Choroid plexus epithelial cell (primary cell): ENCODE results near the gene ELAVL3.
"Not testable (repeated sequence)": the region's sequence is repeated elsewhere in the genome, so short reads cannot be mapped to it uniquely, and the experiment has no call there.

Source experiments
- DNase-seq: peaks from one replicate; pipeline ENCODE4 v3.0.0-alpha.2; 2010; ENCODE audit warnings: low read depth
- H3K4me3 ChIP-seq: 2 replicates; pipeline ENCODE4 v1.5.1; 2011; ENCODE audit warnings: low read depth, mild to moderate bottlenecking, control low read depth, low read length, moderate library complexity
- TF ChIP-seq, protein P1 (sequence below): conservative IDR thresholded peaks from 2 replicates; pipeline ENCODE4 v1.5.1; 2011; ENCODE audit warnings: low read depth, mild to moderate bottlenecking, control low read depth, inconsistent platforms, low read length, moderate library complexity

Gene ELAVL3

DNA sequence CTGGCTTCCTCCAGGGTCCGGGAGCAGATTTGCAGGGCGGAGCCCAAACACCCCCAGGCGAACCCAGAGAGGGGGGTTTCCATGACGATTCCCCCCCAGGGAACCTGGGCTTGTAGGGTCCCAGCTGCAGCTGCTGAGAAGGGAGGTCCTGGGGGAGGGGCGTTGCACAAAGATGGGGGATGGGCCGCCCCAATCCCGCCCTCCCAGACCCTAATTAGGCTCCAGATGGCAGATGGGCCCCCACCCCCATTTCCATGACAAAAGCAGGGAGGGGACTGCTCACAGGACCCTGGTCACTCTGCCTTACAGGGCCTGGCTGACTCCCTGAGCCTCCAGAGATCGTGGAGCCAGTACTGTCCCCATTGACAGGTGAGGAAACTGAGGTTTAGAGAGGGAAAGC is 15.2 kb downstream of the ELAVL3 start:
- DNase-seq: no peak
- no peak overlapping the region for H3K4me3 ChIP-seq
- TF ChIP-seq, protein P1, sequence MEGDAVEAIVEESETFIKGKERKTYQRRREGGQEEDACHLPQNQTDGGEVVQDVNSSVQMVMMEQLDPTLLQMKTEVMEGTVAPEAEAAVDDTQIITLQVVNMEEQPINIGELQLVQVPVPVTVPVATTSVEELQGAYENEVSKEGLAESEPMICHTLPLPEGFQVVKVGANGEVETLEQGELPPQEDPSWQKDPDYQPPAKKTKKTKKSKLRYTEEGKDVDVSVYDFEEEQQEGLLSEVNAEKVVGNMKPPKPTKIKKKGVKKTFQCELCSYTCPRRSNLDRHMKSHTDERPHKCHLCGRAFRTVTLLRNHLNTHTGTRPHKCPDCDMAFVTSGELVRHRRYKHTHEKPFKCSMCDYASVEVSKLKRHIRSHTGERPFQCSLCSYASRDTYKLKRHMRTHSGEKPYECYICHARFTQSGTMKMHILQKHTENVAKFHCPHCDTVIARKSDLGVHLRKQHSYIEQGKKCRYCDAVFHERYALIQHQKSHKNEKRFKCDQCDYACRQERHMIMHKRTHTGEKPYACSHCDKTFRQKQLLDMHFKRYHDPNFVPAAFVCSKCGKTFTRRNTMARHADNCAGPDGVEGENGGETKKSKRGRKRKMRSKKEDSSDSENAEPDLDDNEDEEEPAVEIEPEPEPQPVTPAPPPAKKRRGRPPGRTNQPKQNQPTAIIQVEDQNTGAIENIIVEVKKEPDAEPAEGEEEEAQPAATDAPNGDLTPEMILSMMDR: no peak

DNA sequence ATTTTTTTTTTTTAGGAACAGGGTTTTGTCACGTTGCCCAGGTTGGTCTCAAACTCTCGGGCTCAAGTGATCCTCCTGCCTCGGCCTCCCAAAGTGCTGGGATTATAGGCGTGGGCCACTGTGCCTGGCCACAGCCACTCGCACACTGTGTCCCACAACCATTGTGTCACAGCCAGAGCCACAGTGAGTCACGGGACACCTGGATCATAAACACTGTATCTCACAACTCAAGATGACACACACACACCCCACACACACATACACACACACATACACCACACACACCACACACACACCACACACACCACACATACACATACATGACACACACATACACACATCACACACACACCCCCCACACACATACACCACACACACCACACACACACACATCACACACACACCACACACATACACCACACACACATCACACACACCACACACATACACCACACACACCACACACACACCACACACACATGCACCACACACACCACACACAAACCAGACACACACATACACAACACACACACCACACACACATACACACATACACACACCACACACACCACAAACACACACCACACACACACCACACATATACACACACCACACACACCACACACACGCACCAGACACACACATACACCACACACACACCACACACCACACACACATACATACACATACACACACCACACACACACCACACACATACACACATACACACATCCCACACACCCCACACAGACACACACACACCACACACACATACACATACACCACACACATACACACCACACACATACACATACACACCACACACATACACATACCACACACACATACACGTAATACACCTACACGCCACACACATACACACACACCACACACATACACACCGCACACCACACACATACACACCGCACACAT is 16.2 kb downstream of the ELAVL3 start:
- TF ChIP-seq, protein P1: no peak
- H3K4me3 ChIP-seq: no peak overlapping the region
- no peak for DNase-seq

DNA sequence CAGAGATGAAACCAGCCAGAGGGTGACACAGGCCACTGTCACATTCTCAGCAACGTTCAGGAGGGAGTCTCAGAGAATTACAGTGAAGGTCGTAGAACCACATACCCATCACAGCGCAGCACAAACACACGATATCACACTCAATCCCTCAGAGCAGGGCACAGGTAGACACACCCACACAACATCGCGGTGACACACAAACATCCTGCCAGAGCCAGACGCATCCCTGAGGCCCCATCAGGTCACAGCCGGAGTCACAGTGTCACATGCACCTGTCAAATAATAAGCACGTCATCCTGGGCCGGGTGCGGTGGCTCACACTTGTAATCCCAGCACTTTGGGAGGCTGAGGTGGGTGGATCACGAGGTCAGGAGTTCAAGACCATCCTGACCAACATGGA is 17.5 kb downstream of the ELAVL3 start:
- DNase-seq: no peak
- TF ChIP-seq, protein P1: no peak
- no peak overlapping the region for H3K4me3 ChIP-seq

DNA sequence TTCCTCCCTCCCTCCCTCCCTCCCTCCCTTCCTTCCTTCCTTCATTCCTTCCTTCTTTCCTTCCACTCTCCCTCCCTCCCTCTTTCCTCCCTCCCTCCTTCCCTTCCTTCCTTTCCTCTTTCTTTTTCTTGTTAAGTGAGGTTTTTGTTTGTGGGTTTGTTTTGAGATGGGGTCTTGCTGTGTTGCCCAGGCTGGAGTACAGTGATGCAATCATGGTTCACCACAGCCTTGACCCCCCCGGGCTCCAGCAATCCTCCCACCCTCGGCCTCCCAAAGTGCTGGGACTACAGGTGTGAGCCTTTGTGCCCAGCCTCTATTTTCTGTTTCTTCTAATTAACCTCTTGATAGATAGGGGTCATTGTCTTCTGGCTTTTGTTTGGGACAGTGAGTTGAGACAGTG is 19.4 kb downstream of the ELAVL3 start:
- no peak overlapping the region for H3K4me3 ChIP-seq
- TF ChIP-seq, protein P1: no peak
- no peak for DNase-seq

DNA sequence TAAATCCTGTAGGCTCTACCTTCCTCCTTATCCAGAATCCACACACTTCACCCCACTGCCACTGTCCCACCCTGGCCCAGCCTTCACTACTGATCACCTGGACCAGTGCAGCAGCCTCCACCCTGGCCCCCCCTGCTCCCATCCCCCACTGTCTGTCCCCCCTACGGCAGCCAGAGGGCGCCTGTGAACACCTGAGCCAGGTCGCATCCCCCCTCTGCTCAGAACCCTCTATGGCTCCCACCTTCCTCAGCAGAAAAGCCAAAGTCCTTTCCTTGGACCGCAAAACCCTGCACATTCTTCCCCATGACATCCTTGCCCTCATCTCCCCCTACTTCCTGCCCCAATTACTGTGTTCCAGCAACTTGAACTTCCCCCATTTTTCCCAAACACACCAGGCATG is 20.6 kb downstream of the ELAVL3 start:
- H3K4me3 ChIP-seq: no peak overlapping the region
- no peak for DNase-seq
- TF ChIP-seq, protein P1: peak; percentile 42

DNA sequence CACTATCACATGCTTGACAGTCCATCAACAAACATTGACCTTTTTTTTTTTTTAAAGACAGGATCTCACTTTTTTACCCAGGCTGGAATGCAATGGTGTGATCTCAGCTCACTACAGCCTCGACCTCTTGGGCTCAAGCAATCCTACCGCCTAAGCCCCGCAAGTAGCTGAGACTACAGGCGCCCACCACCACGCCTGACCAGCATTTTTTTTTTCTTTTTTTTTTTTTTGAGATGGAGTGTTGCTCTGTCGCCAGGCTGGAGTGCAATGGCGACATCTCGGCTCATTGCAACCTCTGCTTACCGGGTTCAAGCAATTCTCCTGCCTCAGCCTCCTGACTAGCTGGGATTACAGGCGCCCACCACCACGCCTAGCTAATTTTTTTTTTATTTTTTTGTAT is 21.9 kb downstream of the ELAVL3 start:
- H3K4me3 ChIP-seq, DNase-seq: not testable (repeated sequence)

DNA sequence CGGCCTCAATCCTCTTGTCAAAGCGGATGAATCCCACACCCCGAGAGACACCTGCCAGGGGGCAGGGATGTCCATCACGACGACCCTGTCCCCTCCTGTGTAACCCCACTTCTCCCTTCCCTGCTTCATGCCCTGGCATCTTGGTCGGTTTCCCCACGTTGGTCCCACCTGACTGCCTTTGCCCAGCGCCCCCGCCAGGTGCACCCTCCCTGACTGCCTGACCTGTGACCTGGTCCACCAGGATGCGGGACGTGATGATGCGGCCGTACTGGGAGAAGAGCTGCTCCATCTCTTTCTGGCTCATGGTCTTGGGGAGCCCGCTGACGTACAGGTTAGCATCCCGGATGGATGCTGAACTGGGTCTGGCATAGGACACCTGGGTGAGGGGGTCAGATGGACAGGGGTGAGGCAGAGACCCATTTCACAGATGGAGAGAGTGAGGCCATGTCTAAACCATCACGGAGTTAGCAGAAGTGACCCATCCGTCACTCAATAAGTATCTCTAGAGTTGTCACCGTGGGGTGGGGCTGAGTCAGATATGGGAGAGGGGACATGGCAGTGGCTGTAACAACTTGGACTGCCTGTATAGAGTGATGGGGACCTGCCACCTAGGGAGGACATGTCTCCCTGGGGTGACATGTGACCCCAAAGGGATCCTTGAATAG is 22.5 kb downstream of the ELAVL3 start:
- no peak for DNase-seq
- no peak overlapping the region for H3K4me3 ChIP-seq
- TF ChIP-seq, protein P1: no peak
